WERI-Rb-1 (cell line): ENCODE data around the gene RAB4A.

Source experiments
- DNase-seq: peaks from one replicate; pipeline ENCODE4 v3.0.0-alpha.2; 2020
- H3K27ac ChIP-seq: fragments of 250-450 bp; sonication (Bioruptor Pico); 2 replicates; pipeline ENCODE4 v1.5.1; 2020; ENCODE audit warnings: mild to moderate bottlenecking, moderate library complexity
- H3K27me3 ChIP-seq: fragments of 250-450 bp; sonication (Bioruptor Pico); 2 replicates; pipeline ENCODE4 v1.5.1; 2021; ENCODE audit warnings: mild to moderate bottlenecking, low read depth, moderate library complexity; ENCODE audit not compliant: insufficient read depth, severe bottlenecking
- H3K36me3 ChIP-seq: fragments of 250-450 bp; sonication (Bioruptor Pico); 2 replicates; pipeline ENCODE4 v1.5.1; 2020; ENCODE audit warnings: mild to moderate bottlenecking, moderate library complexity
- H3K4me3 ChIP-seq: 2 replicates; pipeline ENCODE4 v1.5.1; 2011; ENCODE audit warnings: low read depth, mild to moderate bottlenecking, control low read depth, low read length
- H3K9me3 ChIP-seq: fragments of 250-450 bp; sonication (Bioruptor Pico); 2 replicates; pipeline ENCODE4 v1.5.1; 2021; ENCODE audit warnings: mild to moderate bottlenecking, moderate library complexity; ENCODE audit not compliant: severe bottlenecking
- TF ChIP-seq, protein P1 (sequence below): IDR thresholded peaks from 2 replicates; pipeline ENCODE4 v1.5.1; 2011; ENCODE audit warnings: low read depth, mild to moderate bottlenecking, control low read depth, inconsistent platforms, low read length

The RAB4A gene

DNA sequence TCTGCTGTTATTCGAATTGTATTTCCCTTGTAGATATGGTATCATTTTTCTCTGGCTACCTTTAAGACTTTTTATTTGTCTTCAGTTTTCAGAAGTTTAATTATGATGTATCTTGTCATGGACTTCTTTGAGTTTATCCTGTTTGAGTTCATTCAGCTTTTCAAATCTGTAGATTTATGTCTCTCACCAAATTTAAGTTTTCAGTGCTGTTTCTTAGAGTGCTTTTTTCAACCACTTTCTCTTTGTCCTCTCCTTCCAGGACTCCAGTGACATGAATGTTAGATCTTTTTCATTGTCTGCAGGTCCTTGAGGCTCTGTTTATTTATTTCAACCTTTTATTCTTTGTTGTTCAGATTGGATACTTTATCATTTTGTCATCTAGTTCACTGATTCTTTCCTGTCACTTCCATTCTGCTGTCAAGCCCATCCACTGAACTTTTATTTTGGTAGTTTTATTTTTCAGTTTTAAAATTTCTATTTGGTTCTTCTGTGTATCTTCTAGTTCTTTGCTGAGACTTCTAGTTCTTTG, 11.4 kb downstream of the RAB4A start:
- no peaks in the 10 kb centered on the region for H3K27me3 ChIP-seq
- H3K36me3 ChIP-seq, result no peaks in the 10 kb centered on the region
- no peaks in the 10 kb centered on the region for H3K9me3 ChIP-seq
- no peak overlapping the region for H3K27ac ChIP-seq
- DNase-seq, result no peak
- TF ChIP-seq, protein P1, sequence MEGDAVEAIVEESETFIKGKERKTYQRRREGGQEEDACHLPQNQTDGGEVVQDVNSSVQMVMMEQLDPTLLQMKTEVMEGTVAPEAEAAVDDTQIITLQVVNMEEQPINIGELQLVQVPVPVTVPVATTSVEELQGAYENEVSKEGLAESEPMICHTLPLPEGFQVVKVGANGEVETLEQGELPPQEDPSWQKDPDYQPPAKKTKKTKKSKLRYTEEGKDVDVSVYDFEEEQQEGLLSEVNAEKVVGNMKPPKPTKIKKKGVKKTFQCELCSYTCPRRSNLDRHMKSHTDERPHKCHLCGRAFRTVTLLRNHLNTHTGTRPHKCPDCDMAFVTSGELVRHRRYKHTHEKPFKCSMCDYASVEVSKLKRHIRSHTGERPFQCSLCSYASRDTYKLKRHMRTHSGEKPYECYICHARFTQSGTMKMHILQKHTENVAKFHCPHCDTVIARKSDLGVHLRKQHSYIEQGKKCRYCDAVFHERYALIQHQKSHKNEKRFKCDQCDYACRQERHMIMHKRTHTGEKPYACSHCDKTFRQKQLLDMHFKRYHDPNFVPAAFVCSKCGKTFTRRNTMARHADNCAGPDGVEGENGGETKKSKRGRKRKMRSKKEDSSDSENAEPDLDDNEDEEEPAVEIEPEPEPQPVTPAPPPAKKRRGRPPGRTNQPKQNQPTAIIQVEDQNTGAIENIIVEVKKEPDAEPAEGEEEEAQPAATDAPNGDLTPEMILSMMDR, result no peak
- H3K4me3 ChIP-seq, result no peak overlapping the region

- TF ChIP-seq, protein P1, result no peak
Measured at GRCh38 chr1:229283183-229283611, 12.3 kb downstream of the RAB4A start.

GRCh38 chr1:229284887-229285286, 14.0 kb downstream of the RAB4A start:
- H3K27me3 ChIP-seq, result no peaks in the 10 kb centered on the region
- no peak for DNase-seq
- H3K27ac ChIP-seq, result no peak overlapping the region
- TF ChIP-seq, protein P1, result no peak
- no peak overlapping the region for H3K4me3 ChIP-seq
- no peaks in the 10 kb centered on the region for H3K36me3 ChIP-seq
- H3K9me3 ChIP-seq, result no peaks in the 10 kb centered on the region

More at GRCh38 chr1:229283183-229283611, 12.3 kb downstream of the RAB4A start:
- Histone ChIP-seq H3K27ac (no peak overlapping the region), H3K27me3 (no peaks in the 10 kb centered on the region), H3K9me3 (no peaks in the 10 kb centered on the region), H3K36me3 (no peaks in the 10 kb centered on the region), H3K4me3 (no peak overlapping the region)
- no peak for DNase-seq

GRCh38 chr1:229285440-229285839, 14.5 kb downstream of the RAB4A start:
- Histone ChIP-seq H3K9me3 (no peaks in the 10 kb centered on the region), H3K4me3 (no peak overlapping the region), H3K27ac (no peak overlapping the region; the same call in 1 of the 2 replicates), H3K27me3 (no peaks in the 10 kb centered on the region), H3K36me3 (no peaks in the 10 kb centered on the region)
- TF ChIP-seq, protein P1, result no peak
- DNase-seq, result peak; percentile 43

- no peak for DNase-seq
- Histone ChIP-seq H3K4me3 (no peak overlapping the region), H3K36me3 (no peaks in the 10 kb centered on the region), H3K27ac (no peak overlapping the region), H3K27me3 (no peaks in the 10 kb centered on the region), H3K9me3 (no peaks in the 10 kb centered on the region)
- TF ChIP-seq, protein P1, result no peak
Measured at GRCh38 chr1:229286099-229286766, 15.3 kb downstream of the RAB4A start.

DNA sequence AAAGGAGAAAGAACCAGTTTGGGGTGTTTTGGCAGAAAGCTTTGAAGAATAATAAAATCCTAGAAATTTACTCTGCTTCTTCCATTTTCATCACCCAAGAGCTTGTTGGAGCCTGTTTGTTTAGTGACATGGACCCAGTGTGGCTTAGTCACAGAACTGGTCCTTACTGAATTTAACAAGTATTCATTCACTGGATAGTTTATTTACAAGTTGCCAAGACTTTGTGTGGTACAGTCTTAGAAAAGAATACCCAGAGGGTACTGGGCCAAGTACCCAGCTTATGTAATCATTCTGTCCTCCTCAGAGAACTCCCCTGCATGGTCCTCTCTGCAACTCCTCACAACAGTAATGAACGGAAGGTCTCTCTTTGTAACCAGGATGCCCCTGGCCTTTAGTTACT, 16.4 kb downstream of the RAB4A start:
- Histone ChIP-seq H3K4me3 (no peak overlapping the region), H3K27me3 (no peaks in the 10 kb centered on the region), H3K9me3 (no peaks in the 10 kb centered on the region), H3K27ac (no peak overlapping the region), H3K36me3 (no peaks in the 10 kb centered on the region)
- no peak for DNase-seq
- TF ChIP-seq, protein P1, result no peak
